ENCODE measurements around the gene LIN52. TPM values are rescaled to one million over a fixed set of nuclear protein-coding genes. Genes with fewer than 3 reads are reported as not detected.

LIN52 gene
- total and polyA plus RNA-seq, 2 experiments from 2014 or later, result 8.0 to 8.7 TPM

DNA sequence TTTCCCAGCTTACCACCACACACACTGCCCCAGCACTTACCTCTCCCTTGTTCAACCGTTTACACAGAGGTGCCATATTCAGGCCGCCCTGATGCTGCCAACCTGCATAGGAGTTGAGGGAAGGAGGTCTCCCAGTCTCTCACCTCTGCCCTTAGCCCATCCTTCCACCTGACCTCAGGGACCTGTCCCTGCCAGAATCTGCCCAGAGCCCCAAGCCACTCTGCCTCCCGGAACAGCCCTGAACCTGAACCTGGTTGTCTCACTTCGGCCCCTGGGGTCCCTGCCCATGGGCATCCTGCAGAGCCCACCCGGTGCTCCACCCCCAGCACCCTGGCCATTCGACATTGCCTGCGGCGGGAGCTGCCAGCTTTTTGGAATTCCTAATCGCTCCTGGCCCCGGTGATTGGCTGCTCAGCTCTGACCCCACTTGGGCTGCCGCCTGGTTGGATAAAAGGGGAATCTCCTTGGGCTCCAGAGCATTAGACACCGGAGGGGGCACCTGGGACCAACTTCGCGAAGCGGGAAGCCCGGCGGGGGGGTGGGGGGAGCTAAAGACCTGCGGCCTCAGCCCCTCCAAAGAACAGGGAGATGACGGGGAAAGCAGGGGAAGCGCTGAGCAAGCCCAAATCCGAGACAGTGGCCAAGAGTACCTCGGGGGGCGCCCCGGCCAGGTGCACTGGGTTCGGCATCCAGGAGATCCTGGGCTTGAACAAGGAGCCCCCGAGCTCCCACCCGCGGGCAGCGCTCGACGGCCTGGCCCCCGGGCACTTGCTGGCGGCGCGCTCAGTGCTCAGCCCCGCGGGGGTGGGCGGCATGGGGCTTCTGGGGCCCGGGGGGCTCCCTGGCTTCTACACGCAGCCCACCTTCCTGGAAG lies 154.5 kb downstream of the LIN52 start, which contains the start of gene VSX2:
TSS of gene VSX2 (plus strand) at position 476 of the 874 bp plus-strand sequence. CDS start at position 589, 113 bp downstream.
- Histone ChIP-seq H3K27me3 (replicated peaks; ENCODE audit: insufficient read depth) (peaks cover 75% of the 10 kb centered on the region), H2AFZ (no peak within 1 kb of the TSS; the same call in 1 of the 2 replicates), H4K20me1 (ENCODE audit: insufficient read depth) (no peaks in the 10 kb centered on the region), H3K36me3 (ENCODE audit: low read depth) (no peaks in the 10 kb centered on the region), H3K27ac (no peak within 1 kb of the TSS), H3K9me2 (ENCODE audit: insufficient read depth) (no peaks in the 10 kb centered on the region), H3K4me2 (ENCODE audit: unreplicated experiment) (no peak within 1 kb of the TSS), H3K9me3 (ENCODE audit: low read depth) (no peaks in the 10 kb centered on the region), H3K4me1 (ENCODE audit: insufficient read depth) (no peaks in the 10 kb centered on the region), H3K79me2 (ENCODE audit: insufficient read depth) (no peaks in the 10 kb centered on the region), H3F3A (ENCODE audit: insufficient read depth) (no peaks in the 10 kb centered on the region), H3K9ac (no peak within 1 kb of the TSS), H3K4me3 (no peak within 1 kb of the TSS)
- DNase-seq, result no peak
- 13 to 17% methylated on average over 13 to 38 of the region's 40 CpGs for WGBS, 2 experiments (ENCODE audit: low coverage in 1 of 2, low lambda C conversion rate in 2 of 2, missing lambda C conversion rate in 2 of 2)
- in situ Hi-C loops (cut with MboI), result no loop called here
- TF ChIP-seq EZH2phosphoT487 (IDR thresholded peaks at IDR 0.05; ENCODE audit: insufficient read depth, low read depth) (no peak), EZH2 (IDR thresholded peaks at IDR 0.05; ENCODE audit: insufficient read depth, poor library complexity, severe bottlenecking) (no peak)

DNA sequence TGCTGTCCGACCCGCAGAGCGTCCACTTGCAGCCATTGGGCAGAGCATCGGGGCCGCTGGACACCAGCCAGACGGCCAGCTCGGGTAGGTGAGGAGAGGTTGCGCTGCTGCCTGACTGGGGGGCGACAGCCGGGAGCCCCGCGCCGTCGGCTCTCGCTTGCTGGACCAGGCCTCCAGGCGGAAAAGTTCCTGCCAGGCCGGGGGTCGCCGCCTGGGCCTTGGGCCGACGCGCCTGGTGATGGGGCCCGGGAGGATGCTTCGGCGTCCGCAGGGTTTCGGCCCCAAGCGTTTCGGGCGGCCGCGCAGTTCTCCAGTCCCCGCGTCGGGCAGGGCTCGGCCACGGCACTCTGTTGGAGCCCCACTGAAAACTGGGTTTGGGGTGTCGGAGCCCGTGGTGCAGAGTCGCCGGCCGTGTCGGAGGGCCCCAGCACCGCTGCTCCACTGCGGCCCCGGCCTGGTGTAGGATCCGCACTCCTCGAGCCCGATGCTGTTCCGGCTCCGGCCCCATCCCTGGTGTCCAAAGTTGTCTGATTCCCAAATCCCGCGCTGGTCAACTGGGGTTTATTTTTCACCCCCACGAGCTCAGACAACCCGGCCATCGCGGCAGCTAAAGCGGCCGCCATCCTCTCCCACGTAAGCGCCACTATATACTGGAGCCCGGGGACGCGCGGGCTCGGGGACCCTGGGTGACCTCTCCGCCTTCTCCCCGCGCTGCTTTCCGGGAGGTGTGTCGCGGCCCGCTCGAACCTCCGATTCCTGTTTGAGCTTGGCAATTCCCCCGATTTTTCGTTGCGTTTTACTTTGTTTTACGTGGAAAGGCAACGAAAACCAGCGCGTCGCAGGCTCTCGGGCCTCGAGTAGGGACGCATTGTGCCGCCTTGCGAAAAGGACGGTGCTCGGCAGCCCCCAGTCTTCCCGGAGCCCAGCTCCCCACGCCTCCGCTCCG lies 155.4 kb downstream of the LIN52 start:
- Histone ChIP-seq H3F3A (ENCODE audit: insufficient read depth) (no peaks in the 10 kb centered on the region), H3K4me3 (no peak overlapping the region), H3K9ac (no peak overlapping the region), H3K27ac (no peak overlapping the region), H3K9me3 (ENCODE audit: low read depth) (no peaks in the 10 kb centered on the region), H3K79me2 (ENCODE audit: insufficient read depth) (no peaks in the 10 kb centered on the region), H4K20me1 (ENCODE audit: insufficient read depth) (no peaks in the 10 kb centered on the region), H3K4me1 (ENCODE audit: insufficient read depth) (no peaks in the 10 kb centered on the region), H3K4me2 (ENCODE audit: unreplicated experiment) (no peak overlapping the region), H3K27me3 (replicated peaks; ENCODE audit: insufficient read depth) (peaks cover 73% of the 10 kb centered on the region), H3K9me2 (ENCODE audit: insufficient read depth) (no peaks in the 10 kb centered on the region), H2AFZ (no peak overlapping the region; the same call in 1 of the 2 replicates), H3K36me3 (ENCODE audit: low read depth) (no peaks in the 10 kb centered on the region)
- WGBS, 2 experiments (ENCODE audit: low coverage in 1 of 2, low lambda C conversion rate in 2 of 2, missing lambda C conversion rate in 2 of 2), result 5 to 9% methylated on average over 85 to 86 of the region's 94 CpGs
- in situ Hi-C loops (cut with MboI), result no loop called here
- TF ChIP-seq EZH2 (IDR thresholded peaks at IDR 0.05; ENCODE audit: insufficient read depth, poor library complexity, severe bottlenecking) (peak; percentile 97), EZH2phosphoT487 (IDR thresholded peaks at IDR 0.05; ENCODE audit: insufficient read depth, low read depth) (no peak)
- peak; percentile 35 for DNase-seq

DNA sequence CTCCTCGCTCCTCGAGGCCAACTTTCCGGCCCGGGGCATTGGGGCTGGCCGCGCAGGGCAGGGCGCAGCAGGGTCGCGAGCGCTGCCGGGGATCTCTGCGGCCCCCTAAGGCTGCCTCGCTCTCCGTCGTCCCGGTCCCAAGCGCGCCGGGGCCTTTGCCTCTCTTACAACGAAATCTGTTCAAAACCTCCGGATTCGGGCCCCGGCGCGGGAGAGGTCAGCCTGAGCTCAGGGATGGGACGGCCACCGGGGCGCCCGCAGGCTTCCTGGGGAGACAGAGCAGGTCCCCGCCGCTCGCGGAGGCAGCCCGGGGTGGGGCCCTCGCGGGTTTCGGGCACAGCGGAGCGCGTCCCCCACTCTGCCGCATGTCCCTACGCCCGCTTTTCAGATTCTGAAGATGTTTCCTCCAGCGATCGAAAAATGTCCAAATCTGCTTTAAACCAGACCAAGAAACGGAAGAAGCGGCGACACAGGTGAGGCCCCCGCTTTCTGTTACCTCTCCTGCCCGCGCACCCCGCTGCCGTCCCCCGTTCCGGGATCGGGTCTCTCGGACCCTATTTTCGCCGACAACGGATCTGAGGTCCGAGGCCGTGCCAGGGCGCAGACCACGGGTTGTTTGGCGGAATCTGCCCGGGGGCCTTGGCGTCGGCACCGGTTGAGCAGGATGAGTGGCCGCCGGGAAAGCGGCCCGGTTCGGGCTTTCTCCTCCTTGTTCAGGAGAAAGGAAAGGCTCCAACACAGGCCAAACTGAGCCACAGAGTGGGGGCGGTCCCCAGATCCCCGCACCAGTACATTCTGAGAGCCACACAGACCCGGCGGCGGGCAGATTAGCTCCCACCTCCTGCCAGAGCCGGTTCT lies 156.3 kb downstream of the LIN52 start:
- 6 to 8% methylated on average over 69 to 78 of the region's 80 CpGs for WGBS, 2 experiments (ENCODE audit: low coverage in 1 of 2, low lambda C conversion rate in 2 of 2, missing lambda C conversion rate in 2 of 2)
- TF ChIP-seq EZH2 (IDR thresholded peaks at IDR 0.05; ENCODE audit: insufficient read depth, poor library complexity, severe bottlenecking) (no peak), EZH2phosphoT487 (IDR thresholded peaks at IDR 0.05; ENCODE audit: insufficient read depth, low read depth) (peak; percentile 51)
- Histone ChIP-seq H3K27ac (no peak overlapping the region), H3K4me3 (no peak overlapping the region), H3F3A (ENCODE audit: insufficient read depth) (no peaks in the 10 kb centered on the region), H4K20me1 (ENCODE audit: insufficient read depth) (no peaks in the 10 kb centered on the region), H3K9me3 (ENCODE audit: low read depth) (no peaks in the 10 kb centered on the region), H3K4me1 (ENCODE audit: insufficient read depth) (no peaks in the 10 kb centered on the region), H3K9ac (no peak overlapping the region), H3K79me2 (ENCODE audit: insufficient read depth) (no peaks in the 10 kb centered on the region), H2AFZ (no peak overlapping the region; the same call in 1 of the 2 replicates), H3K36me3 (ENCODE audit: low read depth) (no peaks in the 10 kb centered on the region), H3K27me3 (replicated peaks; ENCODE audit: insufficient read depth) (peaks cover 80% of the 10 kb centered on the region), H3K4me2 (ENCODE audit: unreplicated experiment) (no peak overlapping the region), H3K9me2 (ENCODE audit: insufficient read depth) (no peaks in the 10 kb centered on the region)
- DNase-seq, result peak; percentile 41
- in situ Hi-C loops (cut with MboI), result no loop called here
